HG03575 (cell line): ENCODE results near the gene KIF16B.

Experiments used
- ATAC-seq: cut with Tn5 transposase; IDR thresholded peaks from one replicate; pipeline ENCODE4 v1.9.1; 2021; ENCODE audit not compliant: unreplicated experiment, insufficient number of reproducible peaks, low FRiP score; ENCODE audit errors: extremely low read depth

The KIF16B gene

DNA sequence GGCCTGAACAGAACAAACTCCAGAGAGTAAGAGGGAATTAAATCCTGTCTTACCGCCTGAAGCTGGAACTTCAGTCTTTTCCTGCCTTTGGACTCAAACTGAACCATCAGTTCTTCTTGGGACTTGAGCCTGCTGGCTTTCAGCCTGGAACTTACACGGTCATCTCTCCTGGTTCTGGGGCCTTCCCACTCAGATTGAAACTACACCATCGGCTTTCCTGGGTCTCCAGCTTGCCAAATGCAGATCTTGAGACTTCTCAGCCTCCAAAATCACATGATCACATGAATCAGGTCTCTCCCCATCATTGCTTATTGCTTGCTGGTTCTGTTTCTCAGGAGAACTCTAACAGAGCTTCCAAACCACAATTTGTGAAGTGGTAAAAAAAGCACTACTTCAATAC is 276.3 kb downstream of the KIF16B start:
- ATAC-seq, result no peak

DNA sequence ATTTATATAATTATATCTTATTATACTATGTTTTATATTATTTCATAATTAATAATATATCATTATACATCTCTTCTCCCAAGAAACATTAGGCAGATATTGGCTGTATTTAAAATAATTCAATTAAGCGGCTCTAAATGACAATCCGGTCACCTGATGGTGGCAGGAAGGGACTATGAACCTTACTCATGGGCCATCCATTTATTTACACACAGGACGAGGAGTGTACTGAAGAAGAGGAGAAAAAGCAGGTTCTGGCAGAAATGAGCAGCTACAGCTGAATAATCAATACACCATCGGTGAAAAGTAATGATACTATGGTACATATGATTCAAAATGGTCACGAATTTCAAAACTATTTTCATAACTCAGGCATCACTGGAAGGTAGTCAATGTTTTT is 277.7 kb downstream of the KIF16B start:
- ATAC-seq, result no peak

DNA sequence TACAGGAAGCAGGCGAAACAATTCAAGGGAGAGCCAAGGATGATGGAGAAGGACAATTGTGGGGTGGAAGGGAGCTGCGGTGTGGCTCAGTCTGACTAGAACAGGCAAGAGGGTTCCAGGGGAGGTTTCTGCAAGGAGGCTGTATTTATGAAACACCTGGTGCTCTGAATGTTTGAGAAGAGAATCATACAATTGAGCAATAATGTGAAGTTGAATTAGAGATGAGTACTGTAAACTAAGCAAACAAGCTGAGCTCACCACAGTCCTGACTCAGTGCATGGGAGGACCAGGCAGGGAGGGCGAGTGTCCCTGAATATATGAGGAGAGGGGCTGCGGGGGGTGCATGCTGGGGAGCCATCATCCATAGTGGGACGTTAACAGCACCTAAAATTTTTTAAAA is 279.7 kb downstream of the KIF16B start:
- ATAC-seq, result no peak

- no peak for ATAC-seq
Measured at GRCh38 chr20:16292226-16292880, 280.9 kb downstream of the KIF16B start.

- ATAC-seq, result no peak
Measured at GRCh38 chr20:16290358-16290757, 282.9 kb downstream of the KIF16B start.

DNA sequence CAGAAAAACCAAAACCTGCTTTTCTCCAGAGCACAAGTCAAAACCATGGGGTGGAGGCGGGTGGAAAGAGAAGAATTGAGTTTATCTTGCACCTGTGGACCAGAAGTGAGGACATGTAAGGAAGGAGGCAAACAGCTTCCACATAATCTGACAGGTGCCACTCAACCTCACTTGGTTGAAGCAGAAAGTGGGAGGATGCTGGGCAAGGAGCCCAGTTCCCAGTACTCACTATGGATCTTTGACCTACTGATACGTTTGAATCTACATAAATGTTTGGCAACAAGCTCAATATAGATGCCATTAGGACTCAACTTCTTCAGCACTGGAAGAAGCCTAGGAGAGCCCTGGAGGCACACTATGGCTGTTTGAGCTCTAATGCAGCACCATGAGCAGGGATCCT is 285.5 kb downstream of the KIF16B start:
- ATAC-seq, result no peak

GRCh38 chr20:16286601-16287000 is 286.6 kb downstream of the KIF16B start:
- no peak for ATAC-seq

- ATAC-seq, result no peak
Measured at GRCh38 chr20:16284385-16285100, 288.7 kb downstream of the KIF16B start.

GRCh38 chr20:16283978-16284377 is 289.3 kb downstream of the KIF16B start:
- no peak for ATAC-seq

DNA sequence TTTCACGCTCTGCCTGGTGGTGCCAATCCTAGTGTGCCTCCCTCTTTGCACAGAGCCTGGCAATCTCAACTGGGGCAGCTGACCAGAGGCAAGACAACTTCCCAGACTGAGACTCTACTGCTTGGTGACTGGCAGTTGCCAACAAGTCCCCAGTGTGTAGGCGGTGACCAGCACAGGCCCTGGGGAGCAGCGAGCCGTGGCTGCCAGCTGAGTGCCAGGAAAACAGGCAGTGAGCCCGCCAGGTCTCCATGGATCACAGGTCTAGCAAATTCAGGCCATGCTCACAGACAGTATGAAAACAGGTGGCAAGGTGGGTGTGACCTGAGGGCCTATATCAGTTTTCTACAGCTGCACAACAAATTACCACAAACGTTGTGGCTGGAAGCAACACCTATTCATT is 289.9 kb downstream of the KIF16B start:
- ATAC-seq, result no peak

GRCh38 chr20:16280219-16280618 is 293.0 kb downstream of the KIF16B start:
- ATAC-seq, result no peak

DNA sequence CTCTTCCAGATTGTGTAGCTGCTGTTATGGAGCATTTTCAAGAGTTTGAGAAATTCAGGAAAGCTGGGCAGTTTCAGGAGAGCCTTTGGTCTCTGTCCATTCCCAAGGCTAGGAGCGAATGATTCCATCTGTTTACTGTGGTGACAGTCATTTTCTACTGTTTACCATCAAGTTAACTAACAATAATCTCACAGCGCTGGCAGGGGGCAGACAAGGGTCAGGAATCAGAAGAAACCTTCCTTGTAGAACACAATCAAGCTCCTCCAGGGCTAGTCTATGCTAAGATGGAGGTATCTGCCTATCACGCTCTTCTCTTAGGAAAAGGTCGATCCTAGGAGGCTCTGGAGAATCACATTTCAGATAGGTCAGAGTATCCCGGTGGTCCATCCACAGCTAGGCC is 293.9 kb downstream of the KIF16B start:
- ATAC-seq, result no peak

DNA sequence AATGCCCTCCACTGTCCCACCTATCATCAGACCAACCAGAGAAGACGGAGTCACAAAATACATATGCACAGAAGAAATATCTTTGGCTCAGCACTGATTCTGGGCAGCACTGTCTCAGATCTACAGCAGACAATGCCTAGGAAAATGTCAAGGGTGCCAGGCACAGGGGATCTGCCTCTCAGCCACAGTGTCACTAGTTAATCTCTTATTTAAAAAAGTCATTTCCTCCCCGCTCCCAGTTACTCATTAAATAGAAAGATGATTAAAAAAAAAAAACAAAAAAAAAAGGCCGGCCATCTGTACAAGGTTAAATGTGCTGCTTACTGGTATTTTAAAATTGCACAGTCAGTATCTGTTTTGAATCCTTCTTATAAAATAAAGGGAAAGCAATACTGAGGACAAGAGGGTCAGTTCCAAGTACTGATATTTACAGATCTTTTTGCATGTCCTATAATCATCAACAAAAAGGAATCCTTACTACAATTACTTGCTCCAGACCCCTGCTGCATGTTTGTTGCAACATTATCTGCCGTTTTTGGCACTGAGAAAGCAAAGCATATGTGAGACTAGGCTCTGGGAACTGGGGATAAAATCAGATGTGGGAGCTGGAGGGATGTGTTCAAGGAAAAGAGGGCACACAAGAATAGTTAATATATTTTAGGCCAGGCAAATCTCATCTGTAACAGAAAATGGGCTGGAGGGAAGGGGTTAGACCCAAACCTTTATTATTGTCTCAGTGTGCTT is 299.3 kb downstream of the KIF16B start:
- no peak for ATAC-seq

- no peak for ATAC-seq
Measured at GRCh38 chr20:16272780-16273360, 300.4 kb downstream of the KIF16B start.

DNA sequence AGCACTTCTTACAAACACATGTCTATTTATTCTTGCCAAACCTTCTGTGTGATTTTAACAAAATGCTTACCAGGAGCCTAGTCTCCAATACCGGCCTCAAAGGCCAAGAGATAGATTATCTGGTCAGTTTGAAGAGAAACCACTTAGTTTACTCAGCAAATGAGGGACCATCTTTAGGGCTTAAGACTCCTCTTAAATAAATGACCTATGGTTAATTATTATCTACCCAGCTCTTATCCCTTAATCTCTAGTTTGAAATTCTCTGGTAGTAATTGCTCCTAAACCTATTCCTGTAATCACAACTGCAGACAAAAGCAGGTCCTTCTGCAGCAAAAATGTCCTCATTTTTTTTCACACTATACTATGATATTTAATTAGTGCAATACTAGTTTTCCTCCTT is 301.8 kb downstream of the KIF16B start:
- ATAC-seq, result no peak

GRCh38 chr20:16270989-16271388 is 302.3 kb downstream of the KIF16B start:
- no peak for ATAC-seq

- ATAC-seq, result no peak
Measured at GRCh38 chr20:16270314-16270931, 302.8 kb downstream of the KIF16B start.

GRCh38 chr20:16267526-16267925 is 305.7 kb downstream of the KIF16B start:
- no peak for ATAC-seq

DNA sequence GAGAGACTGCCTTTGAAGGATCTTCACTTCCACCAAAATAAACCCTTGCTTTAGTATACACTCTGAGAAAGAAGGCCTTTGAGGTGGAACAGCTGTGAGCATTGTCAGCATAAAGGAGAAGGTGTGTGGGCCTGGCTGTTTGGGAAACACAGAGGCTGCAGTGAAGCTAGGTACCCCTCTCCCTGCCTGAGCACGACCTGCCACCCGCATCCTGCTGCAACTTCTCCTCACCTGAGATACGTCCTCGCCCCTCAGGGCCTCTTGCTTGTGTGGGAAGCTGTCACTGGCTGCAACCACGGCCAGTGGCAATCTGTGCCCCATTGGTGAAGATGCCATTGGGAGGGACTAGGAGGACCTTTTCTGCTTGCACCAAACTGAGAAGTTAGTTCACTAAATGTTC is 307.9 kb downstream of the KIF16B start:
- no peak for ATAC-seq
